HG02623 (cell line): ENCODE measurements around the gene COX4I2.

Experiments
- ATAC-seq: cut with Tn5 transposase; IDR thresholded peaks from one replicate; pipeline ENCODE4 v1.9.1; 2021; ENCODE audit warnings: moderate library complexity; ENCODE audit not compliant: unreplicated experiment

Gene COX4I2

GRCh38 chr20:31691646-31692275 is 54.0 kb downstream of the COX4I2 start:
- no peak for ATAC-seq

GRCh38 chr20:31693402-31693801 is 55.7 kb downstream of the COX4I2 start:
- ATAC-seq = no peak

GRCh38 chr20:31693987-31694661 is 56.4 kb downstream of the COX4I2 start:
- ATAC-seq = no peak
